NT2/D1 (cell line): ENCODE measurements around the gene GGCT.
A peak's percentile ranks its signal among the peaks of the same experiment; 100 is the strongest.

Experiments
- DNase-seq: peaks from one replicate; pipeline ENCODE4 v3.0.0-alpha.2; 2011; ENCODE audit warnings: low read depth, low spot score
- H3K27me3 ChIP-seq: 2 replicates; pipeline ENCODE4 v1.6.0; 2011; ENCODE audit warnings: mild to moderate bottlenecking; ENCODE audit not compliant: insufficient read length, insufficient read depth
- H3K36me3 ChIP-seq: 2 replicates; pipeline ENCODE4 v1.6.1; 2011; ENCODE audit warnings: mild to moderate bottlenecking, low read length, mixed read lengths; ENCODE audit not compliant: insufficient read depth, insufficient read length
- H3K4me1 ChIP-seq: 2 replicates; pipeline ENCODE4 v1.5.1; 2011; ENCODE audit not compliant: insufficient read depth, insufficient read length
- H3K4me3 ChIP-seq: 2 replicates; pipeline ENCODE4 v1.5.1; 2011; ENCODE audit warnings: low read depth; ENCODE audit not compliant: insufficient read length
- H3K9ac ChIP-seq: 2 replicates; pipeline ENCODE4 v1.6.0; 2011; ENCODE audit warnings: low read depth; ENCODE audit not compliant: insufficient read length
- H3K9me3 ChIP-seq: 2 replicates; pipeline ENCODE4 v1.5.1; 2011; ENCODE audit warnings: mild to moderate bottlenecking, low read length; ENCODE audit not compliant: insufficient read depth
- SUZ12 ChIP-seq: IDR thresholded peaks from 2 replicates; pipeline ENCODE4 v1.6.1; 2011; ENCODE audit not compliant: insufficient read length, insufficient read depth; ENCODE audit errors: extremely low read depth
- YY1 ChIP-seq: IDR thresholded peaks from 2 replicates; pipeline ENCODE4 v1.6.1; 2011; ENCODE audit not compliant: insufficient read length, insufficient read depth
- ZNF274 ChIP-seq: IDR thresholded peaks from 2 replicates; pipeline ENCODE4 v1.6.1; 2011; ENCODE audit warnings: mild to moderate bottlenecking, low read depth, low read length

Gene GGCT

GRCh38 chr7:30453921-30454320, 50.7 kb downstream of the GGCT start:
- Histone ChIP-seq H3K36me3 (peaks cover 83% of the 10 kb centered on the region), H3K4me3 (no peak overlapping the region), H3K4me1 (peaks cover 20% of the 10 kb centered on the region), H3K9ac (no peak overlapping the region), H3K9me3 (no peaks in the 10 kb centered on the region; the same call in 1 of the 2 replicates), H3K27me3 (no peaks in the 10 kb centered on the region)
- DNase-seq: no peak
- TF ChIP-seq YY1 (no peak), ZNF274 (no peak), SUZ12 (no peak)

- Histone ChIP-seq H3K4me3 (no peak overlapping the region), H3K36me3 (peaks cover 92% of the 10 kb centered on the region), H3K4me1 (peaks cover 20% of the 10 kb centered on the region), H3K27me3 (no peaks in the 10 kb centered on the region), H3K9ac (no peak overlapping the region), H3K9me3 (no peaks in the 10 kb centered on the region; the same call in 1 of the 2 replicates)
- no peak for DNase-seq
- TF ChIP-seq ZNF274 (no peak), YY1 (no peak), SUZ12 (no peak)
These were observed 51.6 kb downstream of the GGCT start for GRCh38 chr7:30453016-30453415.

DNA sequence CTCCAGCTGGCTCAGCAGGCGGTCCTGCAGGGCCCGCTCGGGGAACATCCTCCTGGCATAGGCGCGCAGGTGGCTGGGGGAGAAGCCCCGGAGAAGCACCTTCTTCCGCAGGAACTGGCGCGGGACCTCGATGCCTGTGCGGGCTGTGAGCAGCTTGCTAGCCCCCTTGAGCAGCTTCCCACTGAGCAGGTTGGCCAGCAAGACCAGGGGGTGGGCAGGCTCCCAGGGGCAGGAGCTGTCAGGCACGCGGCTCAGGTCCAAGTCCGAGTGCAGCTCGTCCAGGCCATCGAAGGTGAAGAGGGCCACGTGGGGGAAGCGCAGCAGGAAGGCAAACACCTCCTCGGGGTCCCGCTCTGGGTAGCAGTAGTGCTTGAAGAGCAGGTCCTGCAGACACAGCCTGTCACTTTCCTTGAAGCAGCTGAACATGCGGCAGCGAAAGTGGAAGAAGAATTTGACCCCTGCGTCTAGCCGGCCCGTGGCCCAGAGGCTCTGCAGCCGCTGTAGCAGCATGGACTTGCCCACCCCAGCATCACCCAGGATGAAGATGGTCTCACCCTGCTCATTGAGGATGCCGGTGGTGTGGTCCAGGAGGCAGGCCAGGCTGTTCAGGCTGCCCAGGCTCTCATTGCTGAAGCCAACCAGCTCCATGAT, 52.2 kb downstream of the GGCT start:
- Histone ChIP-seq H3K36me3 (peaks cover 93% of the 10 kb centered on the region), H3K9me3 (no peaks in the 10 kb centered on the region; the same call in 1 of the 2 replicates), H3K4me1 (peaks cover 20% of the 10 kb centered on the region), H3K4me3 (no peak overlapping the region), H3K9ac (no peak overlapping the region), H3K27me3 (no peaks in the 10 kb centered on the region)
- TF ChIP-seq YY1: no peak
- no peak for TF ChIP-seq SUZ12
- TF ChIP-seq ZNF274: no peak
- no peak for DNase-seq

DNA sequence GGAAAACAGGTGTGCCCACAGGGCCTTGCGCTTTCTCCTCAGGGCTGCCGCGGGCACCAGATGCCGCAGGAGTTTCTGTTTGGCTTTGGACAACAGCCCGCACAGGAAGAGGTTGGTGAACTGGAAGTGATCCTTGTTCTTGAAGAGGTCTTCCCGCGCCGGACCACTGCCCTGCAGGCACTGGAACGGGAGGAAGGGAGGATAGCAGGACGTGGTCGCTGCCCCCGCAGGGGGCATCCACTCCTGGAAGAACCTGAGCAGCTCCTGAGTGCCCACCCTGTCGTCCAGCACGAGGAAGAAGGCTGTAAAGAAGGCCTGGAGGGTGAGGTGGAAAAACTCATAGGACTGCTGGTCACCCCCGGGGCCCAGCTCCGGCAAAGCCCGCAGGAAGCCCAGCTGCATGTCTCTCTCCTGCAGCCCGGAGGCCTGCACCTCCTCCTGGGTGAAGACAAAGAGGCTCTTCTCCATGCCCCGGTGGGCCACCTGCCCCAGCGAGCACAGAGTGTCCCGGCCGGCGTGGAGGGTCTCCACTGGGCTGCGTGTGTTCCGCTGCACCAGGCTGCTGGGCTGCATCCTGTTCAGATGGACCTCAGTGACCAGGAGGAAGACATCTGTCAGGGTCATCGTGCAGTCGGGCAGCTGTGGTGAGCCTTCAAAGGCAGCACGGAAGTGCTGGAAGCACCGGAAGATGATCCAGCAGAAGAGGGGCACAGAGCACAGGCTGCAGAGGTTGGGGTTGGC, 52.9 kb downstream of the GGCT start:
- Histone ChIP-seq H3K36me3 (peaks cover 93% of the 10 kb centered on the region), H3K9me3 (no peaks in the 10 kb centered on the region; the same call in 1 of the 2 replicates), H3K4me1 (peaks cover 20% of the 10 kb centered on the region), H3K27me3 (no peaks in the 10 kb centered on the region), H3K4me3 (no peak overlapping the region), H3K9ac (no peak overlapping the region)
- TF ChIP-seq SUZ12: no peak
- no peak for TF ChIP-seq YY1
- TF ChIP-seq ZNF274: no peak
- no peak for DNase-seq

DNA sequence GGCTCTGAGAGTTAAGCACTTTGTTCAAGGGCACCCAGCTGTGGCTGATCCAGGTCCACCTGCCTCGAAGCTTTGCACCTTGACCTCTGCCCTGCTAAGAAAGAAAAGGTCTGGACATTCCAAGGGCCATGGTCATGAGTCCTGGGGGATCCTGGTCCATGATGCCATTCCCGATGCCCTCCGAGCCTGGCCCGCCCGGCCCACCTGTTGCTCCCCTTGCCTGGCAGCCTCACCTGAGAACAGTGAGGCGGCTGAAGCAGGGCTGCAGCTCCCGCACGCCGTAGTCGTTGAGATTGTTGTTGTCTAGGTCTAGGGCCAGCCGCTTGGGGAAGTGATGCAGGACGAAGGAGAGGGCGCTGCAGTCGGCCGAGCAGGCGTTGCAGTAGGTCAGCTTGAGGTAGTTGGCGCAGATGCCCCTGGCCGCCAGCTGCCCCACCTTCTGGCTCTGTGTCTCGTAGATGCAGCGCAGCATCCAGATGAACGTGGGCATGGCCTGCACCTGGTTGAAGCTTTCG, 53.6 kb downstream of the GGCT start:
- H3K27me3 ChIP-seq: no peaks in the 10 kb centered on the region
- TF ChIP-seq SUZ12 (no peak), ZNF274 (no peak), YY1 (no peak)
- peak overlapping the region; percentile 23 for H3K9ac ChIP-seq
- H3K4me1 ChIP-seq: peaks cover 20% of the 10 kb centered on the region
- H3K36me3 ChIP-seq: peaks cover 93% of the 10 kb centered on the region
- no peak overlapping the region for H3K4me3 ChIP-seq
- H3K9me3 ChIP-seq: no peaks in the 10 kb centered on the region; the same call in 1 of the 2 replicates
- no peak for DNase-seq

- TF ChIP-seq ZNF274: no peak
- TF ChIP-seq SUZ12: no peak
- no peak for TF ChIP-seq YY1
- no peaks in the 10 kb centered on the region for H3K27me3 ChIP-seq
- peaks cover 20% of the 10 kb centered on the region for H3K4me1 ChIP-seq
- no peak overlapping the region for H3K9ac ChIP-seq
- peaks cover 95% of the 10 kb centered on the region for H3K36me3 ChIP-seq
- H3K9me3 ChIP-seq: peaks cover under 1% of the 10 kb centered on the region; the same call in 1 of the 2 replicates
- H3K4me3 ChIP-seq: no peak overlapping the region
- peak; percentile 18 for DNase-seq
These were observed 54.2 kb downstream of the GGCT start for GRCh38 chr7:30450240-30450982.

DNA sequence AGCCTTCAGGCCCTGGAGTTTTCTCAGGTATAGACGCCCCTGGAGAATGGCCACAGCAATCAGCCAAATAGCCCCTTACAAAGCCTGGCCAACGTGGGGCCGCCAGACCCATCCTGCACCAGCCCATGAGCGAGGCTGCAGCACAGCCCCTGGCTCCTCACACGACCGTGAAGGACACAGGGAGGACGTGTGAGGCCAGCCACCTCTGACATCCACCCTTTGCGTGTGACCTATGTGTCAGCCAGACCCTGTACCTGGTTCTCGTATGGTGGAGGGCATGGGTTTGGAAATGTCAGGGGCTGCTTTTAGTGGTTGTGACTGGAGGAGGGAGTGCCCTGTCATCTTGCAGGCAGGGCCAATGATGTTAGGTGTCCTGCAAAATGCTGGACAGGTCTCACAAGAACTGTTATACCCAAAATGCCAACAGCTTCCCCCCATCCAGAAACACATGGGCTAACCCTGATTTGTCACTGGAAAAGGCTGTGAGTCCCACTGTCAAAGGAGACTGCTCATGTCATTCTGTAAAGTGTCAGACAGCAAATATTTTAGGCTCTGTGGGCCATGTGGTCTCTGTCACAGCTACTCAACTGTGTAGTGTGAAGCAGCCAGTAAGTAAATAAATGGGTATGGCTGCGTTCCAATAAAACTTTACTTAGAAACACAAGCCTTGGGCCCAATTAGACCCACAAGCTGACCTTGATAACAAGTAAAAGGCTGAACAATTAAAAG, 56.0 kb downstream of the GGCT start:
- no peak for DNase-seq
- H3K4me3 ChIP-seq: no peak overlapping the region
- H3K36me3 ChIP-seq: peaks cover 80% of the 10 kb centered on the region
- H3K9ac ChIP-seq: no peak overlapping the region
- TF ChIP-seq SUZ12: no peak
- no peak for TF ChIP-seq ZNF274
- no peak for TF ChIP-seq YY1
- peaks cover 4% of the 10 kb centered on the region; the same call in 1 of the 2 replicates for H3K9me3 ChIP-seq
- H3K27me3 ChIP-seq: no peaks in the 10 kb centered on the region
- peaks cover 20% of the 10 kb centered on the region for H3K4me1 ChIP-seq
